NCI-H128 (cell line): ENCODE results near the gene PDE6D.
"Not testable (repeated sequence)": the region's sequence is repeated elsewhere in the genome, so short reads cannot be mapped to it uniquely, and the experiment has no call there.

Source experiments
- DNase-seq: peaks from one replicate; lab custom pipeline; 2025; ENCODE audit not compliant: unreplicated experiment; lab: John Stamatoyannopoulos, UW

PDE6D gene

DNA sequence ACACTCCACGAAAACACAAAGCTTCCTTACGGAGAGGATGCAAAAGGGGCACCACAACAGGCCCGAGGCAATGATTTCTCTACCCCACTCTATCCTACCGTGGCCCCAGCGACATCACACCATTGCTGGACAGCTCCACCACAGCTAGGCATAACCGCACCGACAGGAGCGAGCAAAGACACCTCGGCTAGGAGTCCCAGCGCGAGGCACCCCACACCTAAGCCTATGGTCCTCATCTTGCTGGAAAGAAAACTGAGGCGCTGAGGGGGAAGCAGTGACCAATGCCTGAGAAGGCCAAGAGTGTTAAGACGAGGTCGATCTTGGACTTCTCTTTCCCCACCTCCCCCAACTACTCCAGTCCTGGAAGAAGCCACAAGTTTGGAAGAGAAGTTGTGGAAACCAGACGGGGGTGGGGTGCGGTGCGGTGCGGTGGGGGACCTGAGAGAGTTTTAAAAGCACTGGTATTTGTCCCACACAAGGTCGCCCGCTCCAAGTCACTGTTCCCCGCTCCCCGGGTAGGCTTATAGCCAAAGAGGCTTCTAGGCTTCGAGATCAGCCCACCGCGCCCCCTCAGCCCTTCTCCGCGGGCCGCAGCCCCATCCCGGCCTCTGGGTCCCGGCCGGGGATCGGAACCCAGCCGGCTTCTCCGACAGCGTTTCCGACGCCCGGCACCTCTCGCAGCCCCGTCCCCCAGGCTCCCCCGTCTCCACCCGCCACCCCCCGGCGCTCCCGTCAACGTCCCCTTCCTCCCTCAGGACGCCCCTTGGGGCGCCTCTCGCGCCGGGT lies 766 bp downstream of the PDE6D start:
- DNase-seq = no peak

DNA sequence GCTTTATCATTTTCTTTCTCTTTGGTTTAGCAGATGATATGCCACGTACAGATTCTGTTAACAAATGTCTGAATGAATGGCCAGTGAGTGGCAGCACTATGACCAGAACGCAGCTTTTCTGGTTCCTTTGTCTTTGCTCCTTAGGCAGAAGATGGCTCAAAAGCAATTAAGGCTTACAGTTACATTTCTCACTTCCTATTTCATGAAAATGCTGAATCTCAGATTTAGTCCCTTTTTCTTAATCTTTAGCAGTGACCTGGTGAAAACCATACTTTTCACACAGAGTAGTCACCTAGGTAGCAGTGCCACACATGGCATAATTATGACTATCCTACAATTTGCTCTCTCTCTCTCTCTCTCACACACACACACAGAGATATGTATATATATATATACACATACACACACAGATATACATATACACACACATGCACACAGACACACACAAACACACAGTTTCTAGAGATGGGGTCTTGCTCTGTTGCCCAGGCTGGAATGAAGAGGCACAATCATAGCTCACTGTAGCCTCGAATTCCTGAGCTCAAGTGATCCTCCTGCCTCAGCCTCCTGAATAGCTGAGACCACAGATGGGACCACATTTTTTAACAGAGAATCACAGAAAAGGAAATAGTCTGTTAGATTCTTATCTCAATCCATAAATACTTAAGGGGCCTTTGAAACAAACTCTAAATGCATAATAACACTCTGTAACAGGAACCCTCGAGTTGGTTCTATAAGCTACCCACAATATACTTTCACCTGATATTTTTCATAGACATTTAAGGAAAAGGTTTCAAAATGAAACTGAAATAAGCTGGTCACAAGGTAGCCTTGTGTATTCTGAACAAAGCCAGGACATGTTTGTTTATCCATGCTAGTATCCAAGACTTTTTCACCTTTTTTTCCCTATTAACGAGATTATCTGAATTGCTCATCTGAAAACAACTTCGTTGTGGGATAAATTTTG lies 11.6 kb downstream of the PDE6D start:
- no peak for DNase-seq

DNA sequence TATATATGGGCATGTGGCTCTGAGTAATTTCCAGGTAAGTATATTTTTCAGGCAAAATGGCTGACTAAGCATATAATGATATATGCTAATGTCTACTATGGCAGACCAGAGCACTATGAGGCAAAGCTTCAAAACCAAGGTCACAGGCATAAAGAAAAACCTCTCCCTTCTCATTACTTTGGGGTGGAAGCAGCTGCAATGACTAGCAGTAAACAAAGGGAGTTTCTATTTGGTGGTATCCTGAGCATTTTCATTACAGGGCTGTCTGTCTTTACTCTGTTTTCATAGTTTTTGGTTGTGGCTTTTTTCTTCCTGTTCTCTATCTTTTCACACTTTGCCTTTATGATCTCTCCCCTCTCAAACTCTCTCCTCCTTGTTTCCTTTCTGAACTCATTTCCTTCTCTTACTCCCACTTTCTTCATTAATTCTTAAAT lies 15.6 kb downstream of the PDE6D start:
- no peak for DNase-seq

DNA sequence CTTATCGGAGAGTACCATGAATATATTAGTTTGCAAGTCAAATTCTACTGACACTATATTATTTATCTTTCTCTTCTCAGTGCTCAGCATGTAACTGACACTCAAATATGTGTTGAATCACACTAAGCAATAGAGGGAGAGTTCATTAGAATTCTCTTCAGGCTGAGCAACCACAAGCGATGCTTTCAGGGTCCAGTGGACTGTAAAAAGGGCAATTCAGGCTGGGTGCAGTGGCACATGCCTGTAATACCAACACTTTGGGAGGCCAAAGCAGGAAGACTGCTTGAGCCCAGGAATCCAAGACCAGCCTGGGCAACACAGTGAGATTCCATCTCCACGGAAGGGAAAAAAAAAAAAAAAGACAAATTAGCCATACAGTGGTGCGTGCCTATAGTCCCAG lies 16.3 kb downstream of the PDE6D start:
- DNase-seq = no peak

DNA sequence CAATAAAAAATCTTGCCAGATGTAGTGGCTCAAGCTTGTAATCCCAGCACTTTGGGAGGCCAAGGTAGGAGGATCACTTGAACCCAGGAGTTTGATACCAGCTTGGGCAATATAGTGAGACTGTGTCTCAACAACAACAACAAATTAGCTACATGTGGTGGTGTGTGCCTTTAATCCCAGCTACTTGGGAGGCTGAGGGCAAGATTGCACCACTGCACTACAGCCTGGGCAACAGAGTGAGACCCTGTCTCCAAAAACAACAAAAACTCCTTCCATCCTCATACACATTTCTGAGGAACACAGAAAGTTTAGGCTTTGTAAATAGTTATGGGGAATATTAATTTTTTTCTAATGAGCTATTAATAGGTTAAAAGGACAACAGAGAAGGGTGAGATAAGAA lies 17.0 kb downstream of the PDE6D start:
- no peak for DNase-seq

DNA sequence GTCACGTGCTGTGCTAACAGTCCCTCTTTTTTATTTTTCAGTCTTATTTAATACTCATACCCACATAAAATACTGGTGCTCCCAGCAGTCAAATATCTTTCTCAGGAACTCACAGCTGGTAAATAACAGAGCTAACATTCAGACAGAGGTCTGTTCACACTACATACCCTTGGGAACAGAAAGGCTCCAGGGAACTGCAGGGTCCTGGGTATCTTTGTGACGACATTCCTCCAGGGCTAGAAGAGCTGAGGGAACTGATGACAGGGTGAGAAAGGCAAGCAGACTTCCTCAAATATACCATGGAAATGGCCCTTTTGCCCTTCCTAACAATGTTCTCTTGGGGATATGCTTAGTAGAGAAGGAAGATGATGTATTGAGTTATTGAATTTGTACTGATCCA lies 19.3 kb downstream of the PDE6D start:
- DNase-seq = no peak

DNA sequence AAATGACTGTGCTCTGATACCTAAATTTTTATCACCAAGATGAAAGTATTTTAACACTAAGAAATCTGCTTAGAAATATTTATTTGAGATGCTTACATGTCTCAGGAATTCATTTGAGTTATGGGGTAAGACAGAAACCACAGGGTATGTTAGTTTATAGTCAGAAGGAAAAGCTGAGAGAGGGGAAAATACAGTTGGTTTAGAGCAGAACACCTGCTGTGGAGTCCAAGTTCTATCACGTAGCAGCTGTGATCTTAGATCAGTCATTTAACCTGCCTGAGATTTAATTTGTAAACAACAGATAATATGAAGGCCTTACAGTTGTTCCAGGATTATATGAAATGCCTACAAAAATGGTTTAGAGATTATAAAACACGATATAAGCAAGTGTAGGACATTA lies 29.0 kb downstream of the PDE6D start:
- DNase-seq = no peak

DNA sequence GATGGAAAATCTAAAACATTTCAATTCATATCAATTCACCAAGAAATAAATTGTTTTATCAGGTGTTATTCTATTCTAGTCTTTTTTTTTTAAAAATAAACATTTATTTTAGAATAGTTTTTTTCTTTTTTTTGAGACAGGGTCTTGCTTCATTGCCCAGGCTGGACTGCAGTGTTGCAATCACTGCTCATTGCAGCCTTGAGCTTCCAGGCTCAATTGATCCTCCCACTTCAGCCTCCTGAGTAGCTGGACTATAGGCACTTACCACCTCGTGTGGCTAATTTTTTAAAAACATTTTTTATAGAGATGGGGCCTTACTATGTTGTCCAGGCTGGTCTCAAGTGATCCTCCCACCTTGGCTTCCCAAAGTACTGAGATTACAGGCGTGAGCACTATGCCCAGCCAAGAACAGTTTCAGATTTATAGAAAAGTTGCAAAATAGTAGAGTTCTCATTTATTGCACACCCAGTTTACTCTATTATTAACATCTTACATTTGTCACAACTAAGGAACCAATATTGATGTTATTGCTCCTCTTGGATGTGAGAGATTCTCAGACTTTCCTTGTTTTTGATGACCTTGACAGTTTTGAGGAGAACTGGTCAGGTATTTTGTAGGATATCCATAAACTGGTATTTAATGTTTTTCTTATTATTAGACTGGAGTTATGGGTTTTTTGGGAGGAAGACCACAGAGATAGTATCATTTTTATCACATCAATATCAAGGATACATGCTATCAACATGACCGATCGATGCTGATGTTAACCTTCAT lies 29.9 kb downstream of the PDE6D start:
- no peak for DNase-seq

DNA sequence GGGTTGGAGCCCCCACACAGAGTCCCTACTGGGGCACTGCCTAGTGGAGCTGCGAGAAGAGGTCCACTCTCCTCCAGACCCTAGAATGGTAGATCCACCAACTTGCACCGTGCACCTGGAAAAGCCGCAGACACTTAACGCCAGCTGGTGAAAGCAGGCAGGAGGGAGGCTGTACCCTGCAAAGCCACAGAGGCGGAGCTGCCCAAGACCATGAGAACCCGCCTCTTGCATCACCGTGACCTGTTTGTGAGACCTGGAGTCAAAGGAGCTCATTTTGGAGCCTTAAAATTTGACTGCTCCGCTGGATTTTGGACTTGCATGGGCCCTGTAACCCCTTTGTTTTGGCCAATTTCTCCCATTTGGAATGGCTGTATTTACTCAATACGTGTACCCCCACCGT lies 32.1 kb downstream of the PDE6D start:
- not testable (repeated sequence) for DNase-seq

DNA sequence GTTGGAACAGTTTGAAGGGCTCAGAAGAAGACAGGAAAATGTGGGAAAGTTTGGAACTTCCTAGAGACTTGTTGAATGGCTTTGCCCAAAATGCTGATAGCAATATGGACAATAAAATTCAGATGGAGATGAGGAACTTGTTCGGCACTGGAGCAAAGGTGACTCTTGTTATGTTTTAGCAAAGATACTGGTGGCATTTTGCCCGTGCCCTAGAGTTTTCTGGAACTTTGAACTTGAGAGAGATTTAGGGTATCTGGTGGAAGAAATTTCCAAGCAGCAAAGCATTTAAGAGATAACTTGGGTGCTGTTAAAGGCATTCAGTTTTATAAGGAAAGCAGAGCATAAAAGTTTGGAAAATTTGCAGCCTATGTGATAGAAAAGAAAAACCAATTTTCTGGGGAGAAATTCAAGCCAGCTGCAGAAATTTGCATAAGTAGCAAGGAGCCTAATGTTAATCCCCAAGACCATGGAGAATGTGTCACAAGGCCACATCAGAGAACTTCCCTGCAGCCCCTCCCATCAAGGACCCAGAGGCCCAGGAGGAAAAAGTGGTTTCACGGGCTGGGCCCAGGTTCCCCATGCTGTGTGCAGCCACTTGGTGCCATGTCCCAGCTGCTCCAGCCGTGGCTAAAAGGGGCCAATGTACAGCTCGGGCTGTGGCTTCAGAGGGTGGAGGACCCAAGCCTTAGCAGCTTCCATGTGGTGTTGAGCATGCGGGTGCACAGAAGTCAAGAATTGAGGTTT lies 32.8 kb downstream of the PDE6D start:
- not testable (repeated sequence) for DNase-seq

DNA sequence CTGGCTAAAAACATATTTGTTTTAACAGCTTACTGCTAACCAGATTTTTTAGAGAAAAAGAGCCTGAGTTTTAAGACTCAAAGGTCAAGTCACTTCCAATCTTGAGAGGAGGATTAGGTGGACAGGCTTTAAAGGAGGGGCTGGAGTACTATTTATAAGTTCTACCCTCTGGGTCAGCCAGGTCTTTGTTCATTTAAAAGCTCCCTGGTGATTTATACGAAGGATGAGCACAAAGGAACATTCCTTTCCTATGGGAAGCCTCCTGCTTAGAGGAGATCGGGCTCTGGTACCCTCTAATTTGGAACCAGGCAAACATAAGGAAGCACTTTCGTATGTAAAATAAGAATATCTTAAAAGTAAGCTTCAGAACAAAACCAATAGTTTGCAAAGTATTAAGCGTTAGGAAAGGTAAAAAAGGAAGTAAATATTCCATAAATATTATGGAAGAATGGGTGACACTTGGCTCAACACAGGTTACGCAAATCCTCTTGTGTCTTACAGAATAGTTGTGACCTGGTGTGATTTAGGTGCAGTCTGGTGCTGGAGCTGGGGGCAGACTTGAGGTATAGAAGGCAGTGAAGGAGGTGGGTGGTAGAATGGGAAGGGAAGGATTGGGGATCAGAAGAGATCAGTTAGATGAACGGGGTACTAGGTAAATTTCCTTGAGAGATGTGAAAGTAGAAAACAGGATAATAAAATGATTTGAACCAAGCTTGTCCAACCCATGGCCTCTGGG lies 35.6 kb downstream of the PDE6D start:
- DNase-seq = no peak

DNA sequence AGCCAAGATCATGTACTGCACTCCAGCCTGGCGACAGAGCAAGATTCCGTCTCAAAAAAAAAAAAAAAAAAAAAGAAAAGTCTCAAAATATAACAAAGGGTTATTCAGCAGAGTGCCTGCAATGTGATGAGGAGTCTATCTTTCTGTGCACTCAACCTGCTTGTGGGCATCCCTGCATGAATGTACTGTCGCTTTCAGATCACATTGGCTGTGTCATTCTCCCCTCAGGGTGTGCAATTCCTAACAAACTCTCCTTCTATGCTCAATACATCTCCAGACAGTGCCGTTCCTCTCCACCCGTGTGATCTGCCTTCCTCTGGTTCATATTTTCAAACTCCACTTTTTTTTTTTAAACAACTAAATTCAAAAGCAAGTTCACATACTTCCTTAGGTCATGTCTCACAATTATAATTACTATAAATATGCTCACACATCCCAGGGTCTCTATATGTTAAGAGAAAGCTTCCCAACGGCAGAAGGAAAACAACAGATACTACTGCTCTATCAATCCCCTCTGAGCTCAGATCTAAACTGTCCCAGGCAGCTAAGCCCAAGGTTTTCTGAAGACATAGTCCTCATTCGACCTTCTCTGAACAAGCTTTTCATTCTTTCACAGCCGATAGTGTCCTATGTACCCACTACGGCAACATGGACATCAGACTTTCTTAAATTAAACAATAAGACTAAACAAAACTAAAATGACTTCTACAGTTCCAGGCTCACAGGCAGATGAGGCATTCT lies 37.5 kb downstream of the PDE6D start:
- DNase-seq = no peak

DNA sequence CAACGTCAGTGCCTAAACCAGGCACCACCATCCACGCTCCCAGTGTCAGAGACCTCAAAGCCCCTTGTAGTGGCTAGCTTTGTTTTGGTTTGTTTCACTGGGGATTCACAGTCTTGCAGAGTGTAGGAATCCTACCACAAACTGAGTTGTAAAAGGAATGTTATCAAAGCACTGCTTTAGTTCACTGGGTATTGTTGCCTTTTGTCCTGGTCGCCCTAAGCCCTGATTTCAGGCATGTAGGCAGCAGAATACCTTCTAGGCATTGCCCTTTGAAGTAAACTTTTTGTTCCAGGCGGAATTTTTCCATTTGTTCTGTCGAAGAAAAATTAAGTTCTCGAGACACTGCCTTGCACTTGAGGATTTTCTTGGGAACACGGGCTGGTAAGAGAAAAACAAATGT lies 43.3 kb downstream of the PDE6D start:
- no peak for DNase-seq

DNA sequence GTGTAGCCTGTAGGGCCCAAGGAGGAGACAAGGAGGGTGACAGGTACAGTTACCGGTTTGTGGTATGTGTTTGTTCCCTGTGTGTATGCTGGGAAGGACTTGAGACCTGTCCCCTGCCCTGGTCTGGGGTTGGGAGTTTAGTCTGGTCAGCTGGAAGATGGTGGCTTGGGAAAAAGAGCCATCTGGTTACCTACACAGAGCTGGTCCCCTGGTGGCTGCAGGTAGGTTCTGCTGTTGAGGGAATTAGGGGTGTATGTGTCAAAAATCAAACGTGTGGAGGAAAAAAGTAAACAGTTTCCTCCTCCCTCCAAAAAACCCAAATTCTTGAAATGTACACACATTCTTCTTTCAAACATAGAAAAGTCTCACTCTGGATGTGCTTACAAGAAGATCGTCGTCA lies 48.5 kb downstream of the PDE6D start:
- DNase-seq = no peak

DNA sequence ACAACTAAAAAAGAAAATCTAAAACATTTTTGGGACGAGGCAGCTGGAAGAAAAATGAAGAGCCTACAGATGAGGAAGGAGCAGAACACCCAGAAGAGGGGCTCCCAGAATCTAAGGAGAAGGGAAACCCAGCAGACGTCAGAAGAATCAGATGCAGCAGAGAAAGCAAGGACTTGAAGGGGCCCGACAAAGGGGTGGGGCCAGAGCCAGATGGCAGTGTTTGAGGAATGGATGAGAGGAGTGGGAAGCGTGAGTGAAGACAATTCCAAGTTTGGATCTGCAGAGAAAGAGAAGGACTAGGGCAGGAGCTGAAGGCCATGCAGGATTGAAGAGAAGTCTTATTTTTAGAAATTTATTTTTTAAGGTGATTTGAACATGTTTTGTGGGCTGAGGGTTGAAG lies 53.5 kb downstream of the PDE6D start:
- DNase-seq = no peak

DNA sequence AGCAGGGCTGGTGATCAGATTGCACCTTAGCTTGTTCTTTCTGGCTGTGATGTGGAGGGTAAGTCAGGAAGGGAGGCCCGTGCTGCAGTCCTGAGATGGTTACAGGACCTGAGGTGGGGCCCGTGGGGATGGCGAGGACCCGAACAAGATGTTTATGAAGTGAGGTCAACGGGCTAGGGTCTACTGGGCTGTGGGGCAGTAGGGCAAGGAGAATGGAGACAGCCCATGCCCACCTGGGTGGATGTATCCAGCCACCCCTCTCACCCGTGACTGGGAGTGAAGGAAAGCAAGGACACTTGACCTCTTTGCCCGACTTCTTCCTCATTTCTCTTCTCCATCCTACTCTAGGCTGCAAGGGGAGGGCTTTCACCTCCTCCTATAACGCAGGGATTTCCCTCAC lies 54.8 kb downstream of the PDE6D start:
- no peak for DNase-seq

DNA sequence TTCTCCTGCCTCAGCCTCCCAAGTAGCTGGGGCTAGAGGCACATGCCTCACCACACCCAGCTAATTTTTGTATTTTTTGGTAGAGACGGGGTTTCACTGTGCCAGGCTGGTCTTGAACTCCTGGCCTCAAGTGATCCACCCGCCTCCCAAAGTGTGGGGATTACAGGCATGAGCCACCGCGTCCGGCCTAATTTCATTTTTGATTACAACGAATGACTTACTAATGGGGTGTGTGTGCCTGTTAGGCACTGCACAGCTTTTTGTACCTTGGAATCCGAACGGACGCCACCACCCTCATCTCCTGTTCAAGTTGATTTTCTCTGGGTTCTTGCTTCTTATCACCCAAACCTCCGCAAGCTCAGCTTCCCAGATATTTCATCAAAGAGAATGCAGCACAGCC lies 55.6 kb downstream of the PDE6D start:
- no peak for DNase-seq

DNA sequence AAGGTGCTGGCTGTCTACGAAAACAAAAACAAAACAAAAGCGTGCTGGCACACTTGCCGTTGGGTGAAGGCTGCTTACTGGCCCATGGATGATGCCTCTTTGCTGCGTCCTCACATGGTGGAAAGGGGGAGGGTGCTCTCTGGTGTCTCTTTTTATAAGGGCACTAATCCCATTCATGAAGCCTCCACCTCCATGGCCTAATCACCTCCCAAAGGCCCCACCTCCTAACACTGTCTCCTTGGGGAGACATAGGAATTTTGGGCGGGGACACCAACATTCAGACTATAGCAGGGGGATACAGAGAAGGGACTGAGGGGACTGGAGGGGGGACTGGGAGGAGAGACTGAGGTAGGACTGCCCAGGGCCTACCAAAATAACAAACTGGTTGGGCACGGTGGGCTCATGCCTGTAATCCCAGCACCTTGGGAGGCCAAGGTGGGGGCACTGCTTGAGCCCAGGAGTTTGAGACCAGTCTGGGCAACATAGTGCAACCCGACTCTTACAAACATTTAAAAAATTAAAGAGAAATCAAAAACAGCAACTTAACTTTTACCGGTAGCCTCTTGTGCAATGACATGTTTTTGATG lies 58.3 kb downstream of the PDE6D start:
- DNase-seq = no peak
